K562 (cell line): Measurements from ENCODE around the gene USH2A. TPM values are rescaled to one million over a fixed set of nuclear protein-coding genes. Genes with fewer than 3 reads are reported as not detected.

Experiments used
- ATAC-seq: fragments of 200-7000 bp; cut with Tn5 transposase; 3 replicates; pipeline ENCODE4 v1.9.1; 2020; ENCODE audit warnings: moderate library complexity
- Bru-seq: library from RNA; stranded (reverse); fragments of 400-500 nt; gene quantifications from one replicate; lab custom pipeline; 2021; lab: Mats Ljungman, UMichigan
- BruChase-seq, 2 experiments: library from RNA; stranded (reverse); fragments of 400-500 nt; gene quantifications; one replicate each; lab custom pipeline; 2021; lab: Mats Ljungman, UMichigan
- BruUV-seq: library from RNA; stranded (reverse); fragments of 400-500 nt; replicated peaks from 2 replicates; lab custom pipeline; 2021; lab: Mats Ljungman, UMichigan
- CTCF ChIA-PET: fragments of 300-600 bp; formaldehyde crosslinking; extraction: SDS; loops from one replicate; lab custom pipeline; 2021; ENCODE audit warnings: low intra/inter-chr PET ratio; lab: Yijun Ruan, JAX
- POLR2A ChIA-PET: fragments of 300-600, 350-650 bp; sonication (Branson Sonifier 250); formaldehyde crosslinking; extraction: SDS; loops from one replicate; lab custom pipeline; 2021; ENCODE audit warnings: antibody characterized with exemption, inconsistent platforms; lab: Yijun Ruan, JAX
- DNase-seq, 4 experiments: peaks; one replicate each; pipeline versions ENCODE4 v3.0.0 to v3.0.0-alpha.2; 2011 to 2018; ENCODE audit warnings: low spot score in 3 of 4, mixed read lengths in 3 of 4; ENCODE audit errors: extremely low read depth in 1 of 4
- FAIRE-seq: peaks from 2 replicates; lab custom pipeline; 2011; peaks lifted over from hg19 to GRCh38; lab: Jason Lieb, UNC
- H2AFZ ChIP-seq: 2 replicates; pipeline ENCODE4 v1.6.0; 2011; ENCODE audit warnings: low read depth, low read length, control low read depth, inconsistent platforms
- H3K27ac ChIP-seq: fragments of 200-600 bp; 3 replicates; pipeline ENCODE4 v1.8.0; 2011; ENCODE audit warnings: low read depth, mild to moderate bottlenecking, control low read depth, inconsistent platforms, low read length, moderate library complexity, mixed read lengths; ENCODE audit errors: extremely low read depth
- H3K27me3 ChIP-seq, 2 experiments: fragments of 300-600 bp in 1 of 2; 2 replicates in 1 of 2; 3 replicates in 1 of 2; pipeline versions ENCODE4 v1.6.0 to v1.8.0; 2011; ENCODE audit warnings: inconsistent platforms in 2 of 2, low read length in 2 of 2, mild to moderate bottlenecking in 1 of 2, mixed read lengths in 1 of 2, moderate library complexity in 1 of 2; ENCODE audit not compliant: control insufficient read depth in 2 of 2, insufficient read depth in 2 of 2
- H3K36me3 ChIP-seq: fragments of 300-600 bp; 3 replicates; pipeline ENCODE4 v1.8.0; 2011; ENCODE audit warnings: mild to moderate bottlenecking, low read length, inconsistent platforms; ENCODE audit not compliant: control insufficient read depth, insufficient read depth
- H3K4me1 ChIP-seq, 2 experiments: fragments of 200-600 bp in 1 of 2; replicated peaks in 1 of 2; 2 replicates in 1 of 2; 3 replicates in 1 of 2; pipeline versions ENCODE4 v1.5.1 to v1.8.0; 2011; ENCODE audit warnings: inconsistent platforms in 2 of 2, low read length in 2 of 2, mild to moderate bottlenecking in 1 of 2, mixed read lengths in 1 of 2, moderate library complexity in 1 of 2; ENCODE audit not compliant: control insufficient read depth in 2 of 2, insufficient read depth in 2 of 2
- H3K4me2 ChIP-seq: 2 replicates; pipeline ENCODE4 v1.6.1; 2011; ENCODE audit warnings: low read length, control low read depth, inconsistent platforms, mixed read lengths; ENCODE audit not compliant: insufficient read depth
- H3K4me3 ChIP-seq: fragments of 200-600 bp; sonication (generic), shearing (Covaris generic); 2 replicates; pipeline ENCODE4 v1.5.1; 2016; ENCODE audit warnings: control low read depth, inconsistent platforms
- H3K79me2 ChIP-seq: fragments of 200-600 bp; 3 replicates; pipeline ENCODE4 v1.8.0; 2011; ENCODE audit warnings: low read length, inconsistent platforms; ENCODE audit not compliant: control insufficient read depth, insufficient read depth
- H3K9ac ChIP-seq, 2 experiments: 2 replicates each; pipeline versions ENCODE4 v1.6.0 to v1.6.1; 2011; ENCODE audit warnings: low read depth in 2 of 2, low read length in 2 of 2, control low read depth in 1 of 2, inconsistent platforms in 1 of 2, mild to moderate bottlenecking in 1 of 2, mixed read lengths in 1 of 2; ENCODE audit not compliant: insufficient read depth in 1 of 2
- H3K9me1 ChIP-seq: one replicate; pipeline ENCODE4 v1.6.0; 2011; ENCODE audit warnings: inconsistent platforms, mild to moderate bottlenecking, low read length, moderate library complexity; ENCODE audit not compliant: control insufficient read depth, insufficient read depth
- H3K9me3 ChIP-seq: replicated peaks from 2 replicates; pipeline ENCODE4 v1.5.1; 2011; ENCODE audit warnings: low read depth, low read length, inconsistent platforms; ENCODE audit not compliant: control insufficient read depth, insufficient read depth
- H4K20me1 ChIP-seq: replicated peaks from 2 replicates; pipeline ENCODE4 v1.6.1; 2011; ENCODE audit warnings: low read length, inconsistent platforms, mixed read lengths; ENCODE audit not compliant: control insufficient read depth, insufficient read depth
- RFX1 ChIP-seq: fragments of 450-650 bp; IDR thresholded peaks from 2 replicates; pipeline ENCODE4 v1.6.1; 2016; ENCODE audit warnings: mild to moderate bottlenecking, moderate library complexity
- ZNF551 ChIP-seq: fragments of 250-450 bp; sonication (Bioruptor Pico); IDR thresholded peaks from 2 replicates; pipeline ENCODE4 v1.5.0; 2021; ENCODE audit warnings: mild to moderate bottlenecking, moderate library complexity
- WGBS: fragments of 100-300 bp; shearing (Covaris generic); methylation state at CpG from one replicate; pipeline ENCODE4 v1.1.6; 2016; ENCODE audit warnings: low coverage, mixed read lengths; ENCODE audit not compliant: insufficient coverage; ENCODE audit errors: missing lambda C conversion rate; 5-methylcytosine and 5-hydroxymethylcytosine counted together
- in situ Hi-C: fragments of 300-500 bp; cut with MboI; formaldehyde crosslinking; loops from 4 replicates; pipeline ENCODE4 v1.15.0; 2018; ENCODE audit warnings: inconsistent platforms, mixed read lengths
- intact Hi-C: fragments of 100-400 bp; cut with micrococcal nuclease; formaldehyde crosslinking; loops from 2 replicates; pipeline ENCODE4 v1.14.2; 2022
- long read RNA-seq, 3 experiments: library from polyadenylated mRNA in 2 of 3; library from RNA in 1 of 3; unstranded in 2 of 3; stranded (forward) in 1 of 3; transcript quantifications; one replicate each; pipeline ENCODE4 v2.0.0, GENCODE V29; 2019 to 2022
- polyA minus RNA-seq, 3 experiments: library from RNA; depleted of rRNA, polyadenylated mRNA; stranded (reverse); fragments of >200 nt; gene quantifications; 2 replicates each; pipeline ENCODE4 v1.2.3, GENCODE V29; 2011
- polyA plus RNA-seq, 8 experiments: library from polyadenylated mRNA; depleted of rRNA in 4 of 8; stranded (reverse) in 5 of 8; unstranded in 3 of 8; fragments of >200 nt; fragmentation: Nextera tagmentation in 2 of 8; fragmentation: Illumina TruSeq in 1 of 8; extraction: Ambion mirVana in 2 of 8; extraction: Trizol in 1 of 8; gene quantifications; 2 replicates each; pipeline versions ENCODE4 v1.2.1 to v1.2.3, GENCODE V29; 2011 to 2014; ENCODE audit warnings: inconsistent platforms in 1 of 8, missing spikeins in 1 of 8
- total RNA-seq, 7 experiments: library from RNA; depleted of rRNA in 6 of 7; stranded (reverse); fragments of >200 nt in 6 of 7; fragmentation: Illumina TruSeq in 2 of 7; extraction: Trizol in 2 of 7; gene quantifications; 2 replicates each; pipeline versions ENCODE4 v1.2.1 to v1.2.3, GENCODE V29; 2011 to 2021; ENCODE audit warnings: low replicate concordance in 1 of 7

The USH2A gene, protein sequence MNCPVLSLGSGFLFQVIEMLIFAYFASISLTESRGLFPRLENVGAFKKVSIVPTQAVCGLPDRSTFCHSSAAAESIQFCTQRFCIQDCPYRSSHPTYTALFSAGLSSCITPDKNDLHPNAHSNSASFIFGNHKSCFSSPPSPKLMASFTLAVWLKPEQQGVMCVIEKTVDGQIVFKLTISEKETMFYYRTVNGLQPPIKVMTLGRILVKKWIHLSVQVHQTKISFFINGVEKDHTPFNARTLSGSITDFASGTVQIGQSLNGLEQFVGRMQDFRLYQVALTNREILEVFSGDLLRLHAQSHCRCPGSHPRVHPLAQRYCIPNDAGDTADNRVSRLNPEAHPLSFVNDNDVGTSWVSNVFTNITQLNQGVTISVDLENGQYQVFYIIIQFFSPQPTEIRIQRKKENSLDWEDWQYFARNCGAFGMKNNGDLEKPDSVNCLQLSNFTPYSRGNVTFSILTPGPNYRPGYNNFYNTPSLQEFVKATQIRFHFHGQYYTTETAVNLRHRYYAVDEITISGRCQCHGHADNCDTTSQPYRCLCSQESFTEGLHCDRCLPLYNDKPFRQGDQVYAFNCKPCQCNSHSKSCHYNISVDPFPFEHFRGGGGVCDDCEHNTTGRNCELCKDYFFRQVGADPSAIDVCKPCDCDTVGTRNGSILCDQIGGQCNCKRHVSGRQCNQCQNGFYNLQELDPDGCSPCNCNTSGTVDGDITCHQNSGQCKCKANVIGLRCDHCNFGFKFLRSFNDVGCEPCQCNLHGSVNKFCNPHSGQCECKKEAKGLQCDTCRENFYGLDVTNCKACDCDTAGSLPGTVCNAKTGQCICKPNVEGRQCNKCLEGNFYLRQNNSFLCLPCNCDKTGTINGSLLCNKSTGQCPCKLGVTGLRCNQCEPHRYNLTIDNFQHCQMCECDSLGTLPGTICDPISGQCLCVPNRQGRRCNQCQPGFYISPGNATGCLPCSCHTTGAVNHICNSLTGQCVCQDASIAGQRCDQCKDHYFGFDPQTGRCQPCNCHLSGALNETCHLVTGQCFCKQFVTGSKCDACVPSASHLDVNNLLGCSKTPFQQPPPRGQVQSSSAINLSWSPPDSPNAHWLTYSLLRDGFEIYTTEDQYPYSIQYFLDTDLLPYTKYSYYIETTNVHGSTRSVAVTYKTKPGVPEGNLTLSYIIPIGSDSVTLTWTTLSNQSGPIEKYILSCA (N-terminal part only)
- not detected in 2 replicates for total RNA-seq (2011; cell fraction: chromatin; rRNA removed; ENCODE audit: low replicate concordance)
- not detected in 2 replicates for total RNA-seq (2011; cell fraction: nucleolus; rRNA removed)
- not detected in 2 replicates for total RNA-seq (2011; cell fraction: nucleoplasm; rRNA removed)
- total RNA-seq (2014; rRNA removed) (not detected in 2 replicates), total RNA-seq (2014; rRNA removed; fragmentation: Illumina TruSeq; extraction: Trizol) (not detected in 2 replicates), total RNA-seq (2015; rRNA removed; fragmentation: Illumina TruSeq; extraction: Trizol) (not detected in 2 replicates), total RNA-seq (2021) (not detected in 2 replicates), polyA plus RNA-seq (2011; rRNA removed) (under 0.01 TPM in 1 of 2 replicates, not detected in the other), polyA plus RNA-seq (2014; fragmentation: Illumina TruSeq; extraction: Trizol) (not detected in 2 replicates), polyA plus RNA-seq (2014; fragmentation: Nextera tagmentation; extraction: Ambion mirVana) (under 1 TPM; under 0.01 TPM), polyA plus RNA-seq (2014; rRNA removed) (not detected in 2 replicates), polyA minus RNA-seq (2011; rRNA and poly(A)+ RNA removed) (not detected in 2 replicates), Bru-seq, nascent RNA (percentile 1 among the genes with signal in this experiment), BruChase-seq, experiment 1, labeled RNA remaining after a 2-hour chase (percentile 0 among the genes with signal in this experiment), BruChase-seq, experiment 2, labeled RNA remaining after a 6-hour chase (percentile 1 among the genes with signal in this experiment)
- polyA plus RNA-seq (2011; cell fraction: cytosol; rRNA removed) = not detected in 2 replicates
- polyA plus RNA-seq (2011; cell fraction: nucleus; rRNA removed) = not detected in 2 replicates
- under 0.01 and 0.01 TPM in 2 replicates for polyA plus RNA-seq (2012)
- not detected in 2 replicates for polyA minus RNA-seq (2011; cell fraction: cytosol; rRNA and poly(A)+ RNA removed)
- under 0.01 TPM in 2 replicates for polyA minus RNA-seq (2011; cell fraction: nucleus; rRNA and poly(A)+ RNA removed)
- long read RNA-seq, experiment 1 = 0 reads
- long read RNA-seq, experiment 2 = 0 reads
- long read RNA-seq, experiment 3 = 0 reads

DNA sequence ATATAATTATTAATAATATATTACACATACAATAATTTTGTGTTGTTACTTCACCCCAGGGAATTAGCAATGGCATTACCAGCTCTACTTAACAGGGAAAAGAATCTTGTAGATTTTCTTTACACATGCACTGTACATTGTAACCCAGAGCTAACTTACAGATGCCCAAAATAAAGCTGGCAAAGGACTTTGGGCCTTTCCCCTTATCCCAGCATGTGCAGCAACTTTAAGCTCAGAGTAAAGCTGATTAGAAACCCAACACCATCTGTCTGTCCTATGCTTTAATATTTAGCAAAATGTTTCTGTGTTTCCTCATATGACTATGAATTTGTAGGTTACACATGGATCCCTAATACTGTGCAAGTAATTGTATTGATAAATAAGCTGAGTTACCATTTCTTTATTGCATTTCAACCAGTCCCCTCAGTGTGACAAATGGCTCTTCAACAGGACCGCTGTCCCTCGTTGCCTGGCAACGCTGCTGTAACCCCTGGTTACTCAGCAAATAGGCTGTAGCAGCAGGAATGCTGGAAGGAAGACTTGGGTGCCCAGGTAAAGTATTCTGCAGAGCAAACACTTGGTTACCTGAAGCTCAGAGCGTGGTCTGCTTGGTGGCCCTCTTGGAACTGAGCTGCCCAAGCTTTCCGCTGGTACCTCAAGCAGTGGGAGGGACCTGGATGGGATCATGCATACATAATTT lies at the start of gene USH2A:
TSS of gene USH2A (minus strand) at position 628 of the 700 bp plus-strand sequence. CDS start 1,112 bp downstream, outside the sequence.
- H3K9ac ChIP-seq = no peak within 1 kb of the TSS
- no peak within 1 kb of the TSS for H3K4me3 ChIP-seq
- in situ Hi-C loops = no loop called here
- no peaks in the 10 kb centered on the region for H3K4me1 ChIP-seq
- BruUV-seq = no TSS peak
- H3K79me2 ChIP-seq = no peaks in the 10 kb centered on the region
- DNase-seq (no peak), FAIRE-seq (no peak), ATAC-seq (no peak)
- POLR2A ChIA-PET = no interaction called here
- no peaks in the 10 kb centered on the region for H3K9me1 ChIP-seq
- H3K36me3 ChIP-seq = no peaks in the 10 kb centered on the region
- H3K27me3 ChIP-seq = no peaks in the 10 kb centered on the region
- no peak within 1 kb of the TSS for H3K4me2 ChIP-seq
- no peak within 1 kb of the TSS for H2AFZ ChIP-seq
- 0 out of 2 replicates have a peak, but pooled peaks cover 2% of the 10 kb centered on the region for H3K9me3 ChIP-seq
- TF ChIP-seq RFX1 (peak; percentile 50), ZNF551 (CRISPR knock-in tag) (no peak)
- CTCF ChIA-PET = no interaction called here
- intact Hi-C loops = no loop called here
- H4K20me1 ChIP-seq = no peaks in the 10 kb centered on the region
- 0% methylated on average over 5 of the region's 5 CpGs for WGBS
- no peak within 1 kb of the TSS for H3K27ac ChIP-seq
